Fibroblast of the aortic adventitia (primary cell): ENCODE results near the gene GPC6. TPM values are rescaled to one million over a fixed set of nuclear protein-coding genes. Genes with fewer than 3 reads are reported as not detected.

Experiments
- DNase-seq: peaks from one replicate; pipeline ENCODE4 v3.0.0-alpha.2; 2010; ENCODE audit warnings: low read depth
- H3K4me3 ChIP-seq: 2 replicates; pipeline ENCODE4 v1.5.1; 2011; ENCODE audit warnings: low read depth, mild to moderate bottlenecking, control low read depth, low read length, moderate library complexity
- total RNA-seq: library from RNA; depleted of rRNA; stranded (reverse); fragments of >200 nt; gene quantifications from 2 replicates; pipeline ENCODE4 v1.2.3, GENCODE V29; 2012; ENCODE audit warnings: low replicate concordance
- TF ChIP-seq, protein P1 (sequence below): IDR thresholded peaks from 2 replicates; pipeline ENCODE4 v1.5.1; 2011; ENCODE audit warnings: mild to moderate bottlenecking, low read length, control low read depth, inconsistent platforms; ENCODE audit not compliant: insufficient read depth

GPC6 gene
- total RNA-seq, 1 donor: 92.6 TPM

DNA sequence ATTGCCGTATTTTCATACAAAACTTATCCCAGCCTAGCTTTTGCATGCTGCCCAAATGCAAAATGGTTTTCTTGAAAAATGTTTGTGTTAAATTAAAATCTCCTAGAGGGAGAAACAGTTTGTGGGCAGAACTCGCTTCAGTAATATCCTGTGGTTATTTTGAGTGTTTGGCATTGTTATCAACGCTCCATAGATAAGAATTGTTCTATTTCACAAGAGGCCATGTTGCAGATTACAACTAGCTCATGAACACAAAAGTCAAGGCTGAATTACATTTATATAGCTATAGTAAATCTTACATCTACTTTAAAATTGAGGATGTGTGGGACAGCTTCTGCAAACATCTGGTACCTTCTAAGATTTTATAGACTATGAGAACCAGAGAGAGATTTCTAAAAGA, 805.0 kb downstream of the GPC6 start:
- TF ChIP-seq, protein P1, sequence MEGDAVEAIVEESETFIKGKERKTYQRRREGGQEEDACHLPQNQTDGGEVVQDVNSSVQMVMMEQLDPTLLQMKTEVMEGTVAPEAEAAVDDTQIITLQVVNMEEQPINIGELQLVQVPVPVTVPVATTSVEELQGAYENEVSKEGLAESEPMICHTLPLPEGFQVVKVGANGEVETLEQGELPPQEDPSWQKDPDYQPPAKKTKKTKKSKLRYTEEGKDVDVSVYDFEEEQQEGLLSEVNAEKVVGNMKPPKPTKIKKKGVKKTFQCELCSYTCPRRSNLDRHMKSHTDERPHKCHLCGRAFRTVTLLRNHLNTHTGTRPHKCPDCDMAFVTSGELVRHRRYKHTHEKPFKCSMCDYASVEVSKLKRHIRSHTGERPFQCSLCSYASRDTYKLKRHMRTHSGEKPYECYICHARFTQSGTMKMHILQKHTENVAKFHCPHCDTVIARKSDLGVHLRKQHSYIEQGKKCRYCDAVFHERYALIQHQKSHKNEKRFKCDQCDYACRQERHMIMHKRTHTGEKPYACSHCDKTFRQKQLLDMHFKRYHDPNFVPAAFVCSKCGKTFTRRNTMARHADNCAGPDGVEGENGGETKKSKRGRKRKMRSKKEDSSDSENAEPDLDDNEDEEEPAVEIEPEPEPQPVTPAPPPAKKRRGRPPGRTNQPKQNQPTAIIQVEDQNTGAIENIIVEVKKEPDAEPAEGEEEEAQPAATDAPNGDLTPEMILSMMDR: no peak
- DNase-seq: peak; percentile 61
- no peak overlapping the region for H3K4me3 ChIP-seq

DNA sequence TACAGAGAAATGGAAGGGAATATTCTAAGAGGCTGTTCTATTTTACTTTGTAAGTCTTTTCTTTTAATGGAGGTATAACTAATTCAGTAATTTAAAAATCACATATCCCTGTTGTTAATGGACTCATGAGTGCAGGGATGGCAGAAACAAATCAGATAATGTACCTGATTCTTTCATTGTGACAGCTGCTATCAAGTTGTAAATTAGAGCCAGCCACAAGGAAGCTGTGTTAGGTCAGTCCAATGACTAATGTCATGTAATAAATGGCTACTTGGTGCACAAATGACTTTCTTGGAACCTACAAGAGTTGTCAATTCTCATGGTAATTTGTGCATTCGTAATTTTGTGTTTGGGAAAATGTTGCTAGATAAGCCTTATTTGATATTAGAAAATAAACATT, 806.5 kb downstream of the GPC6 start:
- H3K4me3 ChIP-seq: no peak overlapping the region
- no peak for DNase-seq
- TF ChIP-seq, protein P1: no peak

DNA sequence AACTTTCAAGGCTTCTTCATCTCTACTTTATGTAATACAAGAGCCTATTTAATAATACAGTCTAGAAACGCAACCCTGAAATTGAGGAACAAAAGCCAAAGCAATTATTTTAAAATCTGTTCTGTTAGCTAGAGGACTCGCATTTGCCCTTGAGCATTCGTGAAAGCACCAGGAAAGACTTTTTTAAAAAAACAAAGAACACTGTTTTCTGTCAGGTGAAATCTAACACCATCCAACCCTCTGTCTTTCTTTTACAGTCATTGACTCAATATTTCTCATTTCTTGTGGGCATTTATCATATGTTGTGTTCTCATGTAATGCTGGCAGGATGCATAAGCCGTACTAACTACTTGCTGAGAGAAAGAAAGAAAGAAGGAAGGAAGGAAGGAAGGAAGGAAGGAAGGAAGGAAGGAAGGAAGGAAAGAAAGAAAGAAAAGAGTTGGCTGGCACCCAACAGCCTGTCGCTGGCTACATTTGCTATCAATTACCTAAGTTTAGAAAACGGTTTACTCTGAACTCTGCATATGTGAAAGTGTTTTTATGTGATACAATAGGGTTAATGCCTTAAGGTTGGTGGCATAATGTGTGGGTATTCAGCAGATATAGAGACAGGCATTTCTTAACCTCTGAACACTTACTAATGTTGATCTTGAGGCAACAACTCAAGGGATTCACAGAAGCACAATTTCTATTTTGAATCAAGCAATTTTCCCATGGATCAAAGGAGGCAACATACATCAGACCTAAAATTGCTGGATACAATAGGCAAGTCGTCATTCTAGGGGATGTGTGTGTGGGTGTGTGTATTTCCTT, 807.4 kb downstream of the GPC6 start:
- no peak overlapping the region for H3K4me3 ChIP-seq
- TF ChIP-seq, protein P1: no peak
- no peak for DNase-seq

DNA sequence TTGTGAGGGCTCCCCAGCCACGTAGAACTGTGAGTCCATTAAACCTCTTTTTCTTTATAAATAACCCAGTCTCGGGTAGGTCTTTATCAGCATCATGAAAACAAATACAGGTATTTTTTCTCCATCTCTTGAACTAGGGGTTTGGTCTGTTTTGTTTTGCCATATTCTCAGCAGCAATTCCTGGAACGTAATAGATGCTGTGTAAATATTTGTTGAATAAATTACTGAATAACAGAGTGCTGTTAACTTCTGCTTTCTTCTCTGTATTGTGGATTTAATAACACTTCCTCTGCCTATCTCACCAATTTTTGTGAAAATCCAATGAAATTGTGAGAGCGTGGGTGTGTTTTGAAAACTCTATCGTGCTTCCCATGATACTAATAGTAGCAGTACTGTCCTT, 823.4 kb downstream of the GPC6 start:
- TF ChIP-seq, protein P1: no peak
- no peak for DNase-seq
- no peak overlapping the region for H3K4me3 ChIP-seq

DNA sequence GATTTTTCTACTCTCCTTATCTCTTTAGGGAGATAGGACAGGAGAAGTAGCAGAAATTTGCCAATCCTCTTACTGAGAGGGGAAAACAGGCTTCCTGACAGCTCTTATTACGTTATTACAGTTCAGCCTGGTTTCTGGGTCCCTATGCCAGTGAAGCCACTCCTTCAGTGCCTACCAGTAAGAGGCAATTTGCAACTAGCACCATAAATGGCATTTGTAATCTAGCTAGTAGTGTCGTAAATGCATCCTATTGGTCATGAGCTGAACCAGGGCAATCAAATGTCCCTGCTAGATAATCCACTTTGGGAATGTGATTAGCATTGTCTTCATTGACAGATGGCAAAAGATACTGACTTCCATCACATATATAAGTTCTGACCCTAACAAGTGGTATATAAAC, 824.1 kb downstream of the GPC6 start:
- TF ChIP-seq, protein P1: no peak
- no peak for DNase-seq
- H3K4me3 ChIP-seq: no peak overlapping the region

DNA sequence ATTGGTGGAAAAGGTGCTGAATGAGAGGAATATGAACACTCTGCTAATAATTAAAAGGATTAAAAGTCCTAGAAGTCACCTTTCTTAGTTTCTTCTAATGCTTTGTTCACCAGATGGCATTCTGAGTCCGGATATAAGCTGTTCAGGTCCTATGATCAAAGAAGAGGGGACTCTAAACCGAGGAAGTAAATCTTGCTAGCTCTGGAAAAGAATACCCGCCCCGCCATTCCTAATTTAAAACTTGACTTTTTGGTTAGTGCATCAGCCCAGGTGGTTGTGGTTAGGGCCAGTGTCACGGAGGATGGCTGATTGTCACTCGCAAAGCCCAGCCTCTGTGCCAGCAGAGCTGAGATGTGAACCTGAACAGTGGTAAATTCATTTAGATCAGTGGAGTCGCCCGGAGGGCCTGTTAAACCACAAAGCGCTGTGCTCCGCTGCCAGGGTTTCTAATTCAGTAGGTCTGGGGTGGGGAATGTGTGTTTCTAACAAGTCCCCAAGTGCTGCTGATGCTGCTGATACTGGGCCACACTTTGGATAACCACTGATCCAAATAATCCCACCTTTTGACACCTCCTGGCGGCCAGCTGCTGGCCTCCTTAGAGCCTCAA, 827.5 kb downstream of the GPC6 start:
- DNase-seq: no peak
- H3K4me3 ChIP-seq: no peak overlapping the region
- TF ChIP-seq, protein P1: no peak
